HepG2 (cell line): ENCODE measurements around the gene JMJD8. TPM values are rescaled to one million over a fixed set of nuclear protein-coding genes. Genes with fewer than 3 reads are reported as not detected.
"Not testable (repeated sequence)": the region's sequence is repeated elsewhere in the genome, so short reads cannot be mapped to it uniquely, and the experiment has no call there.

Experiments used
- ATAC-seq: fragments of 200-7000 bp; cut with Tn5 transposase; 3 replicates; pipeline ENCODE4 v1.9.1; 2020; ENCODE audit warnings: mild to moderate bottlenecking, moderate library complexity
- BruUV-seq: library from RNA; stranded (reverse); fragments of 400-500 nt; replicated peaks from 2 replicates; lab custom pipeline; 2021; lab: Mats Ljungman, UMichigan
- CTCF ChIA-PET: fragments of 300-600 bp; formaldehyde crosslinking; extraction: SDS; loops from one replicate; lab custom pipeline; 2021; ENCODE audit warnings: low total read pairs, inconsistent platforms, low intra/inter-chr PET ratio; lab: Yijun Ruan, JAX
- POLR2A ChIA-PET: fragments of 350-600 bp; sonication (Branson Sonifier 250); formaldehyde crosslinking; loops from one replicate; lab custom pipeline; 2020; ENCODE audit warnings: antibody characterized with exemption, inconsistent platforms; lab: Yijun Ruan, JAX
- DNase-seq: peaks from one replicate; pipeline ENCODE4 v3.0.0-alpha.2; 2015; ENCODE audit warnings: low spot score
- FAIRE-seq: peaks from 3 replicates; lab custom pipeline; 2011; peaks lifted over from hg19 to GRCh38; lab: Jason Lieb, UNC
- H2AFZ ChIP-seq: one replicate; pipeline ENCODE4 v1.6.1; 2011; ENCODE audit warnings: low read length, inconsistent platforms
- H3K27ac ChIP-seq: fragments of 300-600 bp; 3 replicates; pipeline ENCODE4 v1.8.0; 2011; ENCODE audit warnings: mixed run types, mild to moderate bottlenecking, mixed read lengths, low read length, inconsistent platforms; ENCODE audit not compliant: insufficient read depth; ENCODE audit errors: extremely low read length
- H3K27me3 ChIP-seq, 2 experiments: fragments of 200-600 bp in 1 of 2; 2 replicates in 1 of 2; 3 replicates in 1 of 2; pipeline versions ENCODE4 v1.6.0 to v1.8.0; 2011; ENCODE audit warnings: low read length in 2 of 2, mild to moderate bottlenecking in 2 of 2, moderate library complexity in 2 of 2, inconsistent platforms in 1 of 2; ENCODE audit not compliant: insufficient read depth in 2 of 2, control insufficient read depth in 1 of 2
- H3K36me3 ChIP-seq, 2 experiments: fragments of 200-600 bp in 1 of 2; replicated peaks in 1 of 2; 2 replicates in 1 of 2; 3 replicates in 1 of 2; pipeline versions ENCODE4 v1.5.1 to v1.8.0; 2011; ENCODE audit warnings: low read length in 2 of 2, inconsistent platforms in 1 of 2; ENCODE audit not compliant: insufficient read depth in 2 of 2, control insufficient read depth in 1 of 2
- H3K4me1 ChIP-seq: 2 replicates; pipeline ENCODE4 v1.5.1; 2012; ENCODE audit warnings: low read length, inconsistent platforms; ENCODE audit not compliant: insufficient read depth
- H3K4me2 ChIP-seq: 2 replicates; pipeline ENCODE4 v1.6.0; 2011; ENCODE audit warnings: low read depth, low read length, inconsistent platforms
- H3K4me3 ChIP-seq, 3 experiments: fragments of 200-600 bp in 1 of 3; sonication (generic), shearing (Covaris generic) in 1 of 3; replicated peaks in 1 of 3; 2 replicates each; pipeline ENCODE4 v1.5.1; 2011 to 2016; ENCODE audit warnings: low read length in 3 of 3, inconsistent platforms in 2 of 3, low read depth in 2 of 3, mild to moderate bottlenecking in 2 of 3, control low read depth in 1 of 3, mixed read lengths in 1 of 3; ENCODE audit not compliant: insufficient read depth in 1 of 3
- H3K79me2 ChIP-seq: one replicate; pipeline ENCODE4 v1.6.1; 2011; ENCODE audit warnings: low read length, inconsistent platforms; ENCODE audit not compliant: insufficient read depth
- H3K9ac ChIP-seq: 2 replicates; pipeline ENCODE4 v1.6.0; 2011; ENCODE audit warnings: mild to moderate bottlenecking, low read depth, low read length, inconsistent platforms; ENCODE audit not compliant: insufficient read depth
- H3K9me3 ChIP-seq: 2 replicates; pipeline ENCODE4 v1.5.1; 2012; ENCODE audit warnings: mild to moderate bottlenecking, low read length
- H4K20me1 ChIP-seq: 2 replicates; pipeline ENCODE4 v1.6.0; 2011; ENCODE audit warnings: inconsistent platforms, mild to moderate bottlenecking, low read length, moderate library complexity; ENCODE audit not compliant: insufficient read depth
- AGO2 ChIP-seq: fragments of 200-400 bp; formaldehyde crosslinking; optimal IDR thresholded peaks from 2 replicates; pipeline ENCODE3; 2017; ENCODE audit warnings: mild to moderate bottlenecking, low read depth, low read length, moderate library complexity
- DPF2 ChIP-seq: sonication (generic); formaldehyde crosslinking; IDR thresholded peaks from 2 replicates; pipeline ENCODE4 v1.4.0; 2020; ENCODE audit warnings: mild to moderate bottlenecking, low read depth, missing genetic modification reagents, borderline replicate concordance
- KLF13 ChIP-seq: sonication (generic); formaldehyde crosslinking; IDR thresholded peaks from 2 replicates; pipeline ENCODE4 v1.4.0; 2020; ENCODE audit warnings: mild to moderate bottlenecking, missing genetic modification reagents
- PCBP1 ChIP-seq: fragments of 200-400 bp; formaldehyde crosslinking; IDR thresholded peaks from 2 replicates; pipeline ENCODE4 v1.6.1; 2017; ENCODE audit warnings: mild to moderate bottlenecking, low read depth, low read length, borderline replicate concordance
- POLR2AphosphoS5 ChIP-seq: IDR thresholded peaks from 2 replicates; pipeline ENCODE4 v1.6.1; 2012; ENCODE audit warnings: low read depth, low read length
- SP2 ChIP-seq: sonication (generic); formaldehyde crosslinking; IDR thresholded peaks from 2 replicates; pipeline ENCODE4 v1.5.1; 2020; ENCODE audit warnings: mild to moderate bottlenecking, missing genetic modification reagents
- TAF15 ChIP-seq: fragments of 200-400 bp; formaldehyde crosslinking; IDR thresholded peaks from one replicate; pipeline ENCODE4 v1.6.1; 2018; ENCODE audit warnings: mild to moderate bottlenecking, low read depth, low read length; ENCODE audit not compliant: poor library complexity, severe bottlenecking
- TBX3 ChIP-seq: fragments of 450-650 bp; IDR thresholded peaks from 2 replicates; pipeline ENCODE4 v1.6.1; 2017; ENCODE audit warnings: antibody characterized with exemption, mild to moderate bottlenecking, inconsistent platforms, borderline replicate concordance
- ZBTB33 ChIP-seq: sonication (generic); formaldehyde crosslinking; IDR thresholded peaks from 2 replicates; pipeline ENCODE4 v1.4.0; 2020; ENCODE audit warnings: missing genetic modification reagents
- ZC3H13 ChIP-seq: sonication (generic); formaldehyde crosslinking; IDR thresholded peaks from 2 replicates; pipeline ENCODE4 v1.8.1; 2023; ENCODE audit warnings: mild to moderate bottlenecking, missing genetic modification reagents, moderate library complexity
- ZNF589 ChIP-seq: sonication (generic); formaldehyde crosslinking; conservative IDR thresholded peaks from 2 replicates; pipeline ENCODE4 v1.8.0; 2022; ENCODE audit warnings: mild to moderate bottlenecking, moderate library complexity, missing genetic modification reagents
- ZNF607 ChIP-seq: sonication (generic); formaldehyde crosslinking; IDR thresholded peaks from 2 replicates; pipeline ENCODE4 v1.5.1; 2020; ENCODE audit warnings: missing genetic modification reagents, mild to moderate bottlenecking, borderline replicate concordance
- WGBS: methylation state at CpG from one replicate; pipeline ENCODE4 v1.1.6; 2017; ENCODE audit warnings: low lambda C conversion rate; 5-methylcytosine and 5-hydroxymethylcytosine counted together
- in situ Hi-C: cut with HindIII; loops from 2 replicates; pipeline ENCODE4 v1.10.0; 2017; ENCODE audit warnings: low pct_unique_long_range_greater_than_20kb; ENCODE audit not compliant: extremely low pct_ligation_motif_present
- intact Hi-C: fragments of 100-400 bp; cut with micrococcal nuclease; formaldehyde crosslinking; loops from one replicate; pipeline ENCODE4 v1.10.0; 2022; ENCODE audit not compliant: unreplicated experiment
- polyA plus RNA-seq, 8 experiments: library from polyadenylated mRNA; depleted of rRNA in 3 of 8; stranded (reverse) in 7 of 8; unstranded in 1 of 8; fragments of >200 nt; fragmentation: Illumina TruSeq in 4 of 8; extraction: Trizol in 4 of 8; gene quantifications; 2 replicates each; pipeline versions ENCODE4 v1.2.1 to v1.2.3, GENCODE V29; 2011 to 2016; ENCODE audit warnings: low read depth in 4 of 8, missing spikeins in 1 of 8, mixed read lengths in 1 of 8; ENCODE audit not compliant: insufficient read depth in 1 of 8
- total RNA-seq, 5 experiments: library from RNA; depleted of rRNA; stranded (reverse); fragments of >200 nt; fragmentation: Illumina TruSeq; extraction: Trizol; gene quantifications; 2 replicates each; pipeline ENCODE4 v1.2.3, GENCODE V29; 2016; ENCODE audit warnings: low read depth in 1 of 5

JMJD8 gene
- total and polyA plus RNA-seq, 2 of the 13 experiments (the other 11 are each of a cell fraction or from before 2014, with no cell fraction given) = 2.6 to 11.8 TPM

DNA sequence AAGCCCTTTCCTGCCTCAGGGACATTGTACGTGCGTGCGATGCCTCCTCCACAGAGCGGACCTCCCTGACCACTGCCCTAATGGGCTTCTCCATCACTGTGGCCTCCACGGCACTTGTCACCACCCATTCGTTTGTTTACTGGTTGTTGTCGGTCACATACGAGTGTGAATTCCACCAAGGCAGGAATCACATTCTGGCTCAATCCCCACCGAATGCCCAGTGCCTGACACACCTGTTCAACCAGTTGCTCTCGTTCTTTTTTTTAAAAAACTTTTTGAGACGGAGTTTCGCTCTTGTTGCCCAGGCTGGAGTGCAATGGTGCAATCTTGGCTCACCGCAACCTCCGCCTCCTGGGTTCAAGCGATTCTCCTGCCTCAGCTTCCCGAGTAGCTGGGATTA is 7.1 kb upstream of the JMJD8 start:
- BruUV-seq, H3K9me3 ChIP-seq, ATAC-seq, H3K9ac ChIP-seq, FAIRE-seq, H3K79me2 ChIP-seq, H3K4me3 ChIP-seq, H4K20me1 ChIP-seq, H3K36me3 ChIP-seq, H3K4me2 ChIP-seq, POLR2A ChIA-PET, CTCF ChIA-PET, DNase-seq, H2AFZ ChIP-seq, in situ Hi-C loops, H3K27ac ChIP-seq, intact Hi-C loops: not testable (repeated sequence)
- TF ChIP-seq PCBP1 = 0 out of 2 replicates have a peak, but pooled peaks have one; percentile 46
- Histone ChIP-seq H3K27me3 (peaks cover 7 to 29% of the 10 kb centered on the region in 2 experiments), H3K4me1 (peaks cover 26% of the 10 kb centered on the region)
- WGBS = 88% methylated on average over 16 of the region's 16 CpGs

DNA sequence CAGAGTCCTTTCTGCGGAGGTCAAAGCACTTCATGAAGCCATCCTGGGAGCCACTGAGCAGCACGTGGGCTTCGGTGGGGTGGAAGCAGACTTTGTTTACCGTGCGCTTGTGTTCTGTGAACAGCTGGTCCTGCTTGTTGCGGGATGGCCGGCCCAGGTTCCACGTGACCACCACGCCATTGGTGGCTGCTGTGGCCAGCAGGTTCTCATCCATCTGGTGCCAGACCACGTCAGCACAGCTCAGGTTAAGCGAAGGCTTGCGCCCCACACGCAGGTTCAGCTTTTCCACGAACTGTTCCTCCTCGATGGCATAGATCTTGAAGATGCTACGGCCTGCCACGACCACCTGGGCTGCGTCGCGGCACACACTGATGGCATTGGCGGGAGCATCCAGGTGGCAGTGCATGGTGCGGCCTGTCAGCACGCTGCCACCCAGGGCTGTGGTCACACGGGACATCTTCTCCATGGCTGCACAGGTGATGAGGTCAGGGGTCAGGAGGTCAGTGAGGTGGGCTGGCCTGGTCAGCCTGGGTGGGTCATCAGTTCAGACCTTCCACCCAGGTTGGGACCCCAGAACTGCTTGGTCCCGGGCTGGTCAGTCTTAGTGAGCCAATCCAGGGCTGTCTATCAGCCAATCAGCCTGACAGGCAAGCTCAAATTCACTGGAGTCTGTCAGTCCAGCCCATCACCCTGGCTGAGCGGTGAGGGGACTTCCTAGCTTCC is 5.2 kb upstream of the JMJD8 start:
- CTCF ChIA-PET = no interaction called here
- intact Hi-C loops = no loop called here
- peaks cover 3 to 7% of the 10 kb centered on the region in 2 experiments; a peak in 1 of 5 replicates for H3K36me3 ChIP-seq
- peaks cover 19% of the 10 kb centered on the region for H3K4me1 ChIP-seq
- in situ Hi-C loops = no loop called here
- H3K27ac ChIP-seq = peak overlapping the region; percentile 60
- ATAC-seq (peak; percentile 2; the same call in 1 of the 3 replicates), FAIRE-seq (no peak), DNase-seq (no peak)
- no TSS peak for BruUV-seq
- no peaks in the 10 kb centered on the region for H4K20me1 ChIP-seq
- H3K4me2 ChIP-seq = peak overlapping the region; percentile 91
- peaks cover 3 to 13% of the 10 kb centered on the region in 2 experiments; a peak in 3 of 5 replicates for H3K27me3 ChIP-seq
- no peaks in the 10 kb centered on the region for H3K9me3 ChIP-seq
- peaks cover 2% of the 10 kb centered on the region for H3K79me2 ChIP-seq
- WGBS = 91% methylated on average over 18 of the region's 26 CpGs
- POLR2A ChIA-PET = interaction anchor here (0.9 to 2.7 kb wide), 7 partner anchors 9 to 42 kb away, joined by 3 to 34 read pairs (median 4); partner anchors contain the start of genes ANTKMT, METRN, STUB1 and WDR90
- H2AFZ ChIP-seq = no peak overlapping the region
- peak overlapping the region; percentile 89 to 99 (median 96) for H3K4me3 ChIP-seq
- peak overlapping the region; percentile 94 for H3K9ac ChIP-seq
- TF ChIP-seq TAF15 (no peak), DPF2 (CRISPR knock-in tag) (no peak), SP2 (CRISPR knock-in tag) (no peak), POLR2AphosphoS5 (0 out of 2 replicates have a peak, but pooled peaks have one; percentile 31), AGO2 (peak; percentile 51), ZBTB33 (CRISPR knock-in tag) (peak; percentile 51; the same call in 1 of the 2 replicates), TBX3 (no peak), ZNF589 (no peak), ZNF607 (CRISPR knock-in tag) (no peak), KLF13 (no peak), ZC3H13 (CRISPR knock-in tag) (peak; percentile 74)
